GM04503 (cell line): Measurements from ENCODE around the gene EML4.

Experiments used
- DNase-seq: peaks from one replicate; pipeline ENCODE4 v3.0.0-alpha.2; 2012; ENCODE audit warnings: low read depth

The EML4 gene

GRCh38 chr2:42137125-42137841 lies 31.9 kb upstream of the EML4 start:
- DNase-seq: no peak

- DNase-seq: peak; percentile 90
Measured at GRCh38 chr2:42138163-42139015, 30.8 kb upstream of the EML4 start.

- DNase-seq: no peak
Measured at GRCh38 chr2:42139101-42139500, 30.1 kb upstream of the EML4 start.

GRCh38 chr2:42140496-42140895 lies 28.7 kb upstream of the EML4 start:
- DNase-seq: no peak

GRCh38 chr2:42141687-42142546 lies 27.2 kb upstream of the EML4 start:
- peak; percentile 74 for DNase-seq

- no peak for DNase-seq
Measured at GRCh38 chr2:42142547-42143184, 26.5 kb upstream of the EML4 start.

- peak; percentile 64 for DNase-seq
Measured at GRCh38 chr2:42147641-42148274, 21.4 kb upstream of the EML4 start.

GRCh38 chr2:42150159-42150558 lies 19.0 kb upstream of the EML4 start:
- no peak for DNase-seq

- no peak for DNase-seq
Measured at GRCh38 chr2:42153944-42154581, 15.1 kb upstream of the EML4 start.

- DNase-seq: no peak
Measured at GRCh38 chr2:42156721-42157120, 12.4 kb upstream of the EML4 start.

- no peak for DNase-seq
Measured at GRCh38 chr2:42161444-42161843, 7.7 kb upstream of the EML4 start.

- no peak for DNase-seq
Measured at GRCh38 chr2:42163444-42164045, 5.6 kb upstream of the EML4 start.

- no peak for DNase-seq
Measured at GRCh38 chr2:42164046-42164445, 5.1 kb upstream of the EML4 start.

- DNase-seq: no peak
Measured at GRCh38 chr2:42164971-42165370, 4.2 kb upstream of the EML4 start.

- no peak for DNase-seq
Measured at GRCh38 chr2:42167458-42167857, 1.7 kb upstream of the EML4 start.

GRCh38 chr2:42168459-42169099 lies 574 bp upstream of the EML4 start:
- DNase-seq: no peak

GRCh38 chr2:42169874-42170521 lies 845 bp downstream of the EML4 start:
- no peak for DNase-seq

- DNase-seq: no peak
Measured at GRCh38 chr2:42170619-42171395, 1.7 kb downstream of the EML4 start.
